HG02973 (cell line): ENCODE data around the gene ZNF358.
"Not testable (repeated sequence)": the region's sequence is repeated elsewhere in the genome, so short reads cannot be mapped to it uniquely, and the experiment has no call there.

ENCODE experiments used
- ATAC-seq: cut with Tn5 transposase; IDR thresholded peaks from one replicate; pipeline ENCODE4 v1.9.1; 2021; ENCODE audit warnings: moderate library complexity; ENCODE audit not compliant: unreplicated experiment

The ZNF358 gene

GRCh38 chr19:7534531-7535046 lies 18.7 kb downstream of the ZNF358 start:
- peak; percentile 6 for ATAC-seq

- peak; percentile 49 for ATAC-seq
Measured at GRCh38 chr19:7535047-7535997, 19.4 kb downstream of the ZNF358 start, which contains the start of gene PNPLA6. TSS of gene PNPLA6 (plus strand) at chr19:7535717. CDS start at chr19:7535789, 72 bp downstream.

GRCh38 chr19:7535998-7536695 lies 20.2 kb downstream of the ZNF358 start:
- no peak for ATAC-seq

- not testable (repeated sequence) for ATAC-seq
Measured at GRCh38 chr19:7538990-7539389, 23.1 kb downstream of the ZNF358 start.

GRCh38 chr19:7539827-7540425 lies 24.0 kb downstream of the ZNF358 start:
- ATAC-seq: no peak

GRCh38 chr19:7540761-7541474 lies 25.0 kb downstream of the ZNF358 start:
- no peak for ATAC-seq

- no peak for ATAC-seq
Measured at GRCh38 chr19:7541475-7541824, 25.5 kb downstream of the ZNF358 start.

GRCh38 chr19:7541828-7542443 lies 26.0 kb downstream of the ZNF358 start:
- ATAC-seq: no peak

GRCh38 chr19:7542556-7543348 lies 26.8 kb downstream of the ZNF358 start:
- no peak for ATAC-seq

- ATAC-seq: no peak
Measured at GRCh38 chr19:7544626-7545025, 28.7 kb downstream of the ZNF358 start.

- ATAC-seq: no peak
Measured at GRCh38 chr19:7545300-7545699, 29.4 kb downstream of the ZNF358 start.

GRCh38 chr19:7545904-7546303 lies 30.0 kb downstream of the ZNF358 start:
- ATAC-seq: no peak

GRCh38 chr19:7547159-7547558 lies 31.3 kb downstream of the ZNF358 start:
- ATAC-seq: no peak

- ATAC-seq: no peak
Measured at GRCh38 chr19:7549429-7550148, 33.7 kb downstream of the ZNF358 start.

GRCh38 chr19:7550169-7550770 lies 34.4 kb downstream of the ZNF358 start:
- no peak for ATAC-seq

GRCh38 chr19:7550987-7551761 lies 35.3 kb downstream of the ZNF358 start:
- no peak for ATAC-seq

GRCh38 chr19:7552781-7553180 lies 36.9 kb downstream of the ZNF358 start:
- no peak for ATAC-seq

GRCh38 chr19:7554565-7554964 lies 38.7 kb downstream of the ZNF358 start:
- ATAC-seq: no peak
